Upper lobe of left lung (tissue), 4 donors: ENCODE measurements around the gene PARK7.

Experiments used
- EP300 ChIP-seq, 4 donors: sonication (generic); formaldehyde crosslinking; IDR thresholded peaks; one replicate each; pipeline ENCODE4 v1.5.1; 2017; ENCODE audit warnings: antibody characterized with exemption in 4 of 4, control low read depth in 2 of 4
- TF ChIP-seq, protein P1 (sequence below), 6 experiments: fragments of 450-650 bp in 4 of 6; fragments of 200-600 bp in 2 of 6; sonication (generic) in 2 of 6; IDR thresholded peaks; one replicate each; pipeline ENCODE4 v1.5.1; 2016 to 2019; ENCODE audit warnings: antibody characterized with exemption in 6 of 6

DNA sequence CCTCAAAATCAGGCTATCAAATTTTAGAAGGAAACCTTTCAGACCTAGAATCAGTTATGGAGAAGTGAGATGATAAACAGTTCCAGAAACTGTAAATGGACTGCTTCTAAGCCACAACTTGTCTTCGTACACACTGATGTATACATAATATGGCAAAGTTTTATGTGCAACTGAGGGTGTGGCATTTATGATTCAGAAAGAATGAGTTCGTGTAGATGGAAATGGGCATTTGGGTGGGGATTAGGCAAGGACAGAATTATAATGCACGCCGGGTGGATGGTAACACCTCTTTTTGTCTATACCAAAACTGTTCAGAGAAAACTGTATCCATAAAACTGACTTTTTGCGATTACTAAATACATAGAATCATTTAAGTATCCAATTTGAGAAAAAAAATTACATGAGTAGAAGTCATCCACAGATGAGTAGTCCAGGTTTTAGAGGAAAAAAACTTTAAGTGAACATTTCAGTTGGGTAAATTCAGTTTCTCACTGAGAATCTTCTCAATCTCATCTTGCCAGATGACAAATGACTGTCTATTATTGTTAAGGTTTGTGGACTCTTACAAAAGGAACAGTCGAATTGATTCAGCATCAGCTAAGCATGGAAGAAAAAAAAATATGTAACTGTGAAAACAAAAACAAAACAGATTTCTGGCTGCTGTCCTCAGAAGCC lies 42.1 kb downstream of the PARK7 start:
- TF ChIP-seq, protein P1, sequence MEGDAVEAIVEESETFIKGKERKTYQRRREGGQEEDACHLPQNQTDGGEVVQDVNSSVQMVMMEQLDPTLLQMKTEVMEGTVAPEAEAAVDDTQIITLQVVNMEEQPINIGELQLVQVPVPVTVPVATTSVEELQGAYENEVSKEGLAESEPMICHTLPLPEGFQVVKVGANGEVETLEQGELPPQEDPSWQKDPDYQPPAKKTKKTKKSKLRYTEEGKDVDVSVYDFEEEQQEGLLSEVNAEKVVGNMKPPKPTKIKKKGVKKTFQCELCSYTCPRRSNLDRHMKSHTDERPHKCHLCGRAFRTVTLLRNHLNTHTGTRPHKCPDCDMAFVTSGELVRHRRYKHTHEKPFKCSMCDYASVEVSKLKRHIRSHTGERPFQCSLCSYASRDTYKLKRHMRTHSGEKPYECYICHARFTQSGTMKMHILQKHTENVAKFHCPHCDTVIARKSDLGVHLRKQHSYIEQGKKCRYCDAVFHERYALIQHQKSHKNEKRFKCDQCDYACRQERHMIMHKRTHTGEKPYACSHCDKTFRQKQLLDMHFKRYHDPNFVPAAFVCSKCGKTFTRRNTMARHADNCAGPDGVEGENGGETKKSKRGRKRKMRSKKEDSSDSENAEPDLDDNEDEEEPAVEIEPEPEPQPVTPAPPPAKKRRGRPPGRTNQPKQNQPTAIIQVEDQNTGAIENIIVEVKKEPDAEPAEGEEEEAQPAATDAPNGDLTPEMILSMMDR (IDR thresholded peaks at IDR 0.05): no peak
- TF ChIP-seq EP300 (IDR thresholded peaks at IDR 0.05): no peak
